GM19397 (cell line): ENCODE results near the gene ALK.

Experiments used
- ATAC-seq: cut with Tn5 transposase; IDR thresholded peaks from one replicate; pipeline ENCODE4 v1.9.1; 2021; ENCODE audit warnings: mild to moderate bottlenecking, moderate library complexity; ENCODE audit not compliant: unreplicated experiment

The ALK gene

DNA sequence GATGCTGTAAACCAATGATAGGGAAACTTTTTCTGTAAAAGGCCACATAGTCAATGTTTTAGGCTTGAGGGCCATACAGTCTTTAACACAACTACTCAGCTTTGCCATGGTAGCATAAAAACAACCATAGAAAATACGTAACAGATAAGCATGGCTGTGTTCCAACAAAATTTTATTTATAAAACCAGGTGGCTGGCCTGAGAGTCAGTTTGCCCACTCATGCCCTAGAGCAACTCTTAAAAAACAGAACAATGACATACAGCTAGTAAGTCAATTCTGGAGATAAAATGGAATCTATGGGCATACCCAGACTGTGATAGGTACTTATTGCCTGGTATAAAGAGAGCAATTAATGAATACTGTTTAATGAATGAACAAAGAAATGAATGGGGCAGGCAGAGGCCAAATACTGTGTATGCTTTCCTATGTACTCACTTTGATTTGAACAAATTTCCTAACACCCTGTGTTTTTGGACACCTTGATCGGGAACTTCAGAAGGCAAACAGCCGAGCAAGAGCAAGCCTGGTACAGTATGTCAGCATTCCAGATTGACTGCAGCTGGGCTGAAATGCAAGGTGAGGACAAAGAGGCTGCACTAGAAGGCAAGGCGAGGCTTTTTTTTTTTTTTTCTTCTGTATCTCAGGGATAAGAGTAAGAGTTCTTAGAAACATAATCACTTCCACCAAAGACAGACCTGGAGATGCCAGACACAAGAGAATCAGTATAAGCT lies 490.8 kb downstream of the ALK start:
- ATAC-seq = no peak

- ATAC-seq = no peak
These were observed 495.0 kb downstream of the ALK start for GRCh38 chr2:29426354-29426753.

- no peak for ATAC-seq
These were observed 495.5 kb downstream of the ALK start for GRCh38 chr2:29425866-29426265.

DNA sequence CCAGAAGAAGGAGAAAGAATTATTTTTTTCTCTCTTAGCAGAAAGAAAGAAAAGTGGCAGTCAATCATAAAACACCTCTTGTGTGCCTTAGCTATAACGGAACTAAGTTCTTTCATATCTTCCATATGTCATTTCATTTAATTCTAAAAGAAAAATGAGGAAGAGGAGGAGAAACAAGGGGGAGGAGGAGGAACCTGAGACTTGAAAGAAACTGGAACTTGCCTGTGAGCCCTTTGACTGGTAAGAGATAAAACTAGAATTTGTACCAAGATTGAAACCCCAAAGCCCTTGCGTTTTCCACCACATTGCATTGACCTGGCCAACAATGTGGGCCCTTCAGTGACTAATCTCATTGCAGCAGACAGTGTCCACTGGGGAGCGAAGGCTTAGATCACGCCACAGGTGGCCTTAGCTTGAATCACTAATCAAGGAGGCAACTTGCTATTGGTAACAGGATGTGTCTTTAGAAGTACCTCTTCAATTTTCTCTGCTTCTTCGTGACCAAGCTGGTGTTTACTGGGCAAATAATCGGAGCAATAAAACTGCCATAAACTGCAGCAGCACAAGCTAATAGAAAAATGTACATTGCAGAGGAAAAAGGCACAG lies 498.2 kb downstream of the ALK start:
- no peak for ATAC-seq

- ATAC-seq = no peak
These were observed 500.2 kb downstream of the ALK start for GRCh38 chr2:29420999-29421782.

DNA sequence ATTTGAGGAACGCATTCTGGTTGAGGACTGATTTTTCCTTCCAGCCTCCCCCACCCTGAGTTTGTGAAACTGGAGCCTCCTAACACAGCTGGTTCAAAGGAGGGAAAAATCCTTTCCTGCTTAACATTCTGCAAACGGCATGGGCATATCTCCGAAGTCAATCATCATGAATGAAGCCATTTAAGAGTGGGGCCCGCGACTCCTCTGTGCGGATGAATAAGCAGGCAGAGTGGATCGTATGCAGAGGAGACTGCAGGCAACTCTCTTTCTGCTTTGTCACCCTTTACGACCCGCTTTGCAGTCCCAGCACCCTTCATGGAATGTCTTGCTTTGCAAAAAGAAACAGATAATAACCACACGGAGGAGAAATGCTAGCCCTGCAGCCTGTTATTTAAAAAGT lies 500.9 kb downstream of the ALK start:
- no peak for ATAC-seq

DNA sequence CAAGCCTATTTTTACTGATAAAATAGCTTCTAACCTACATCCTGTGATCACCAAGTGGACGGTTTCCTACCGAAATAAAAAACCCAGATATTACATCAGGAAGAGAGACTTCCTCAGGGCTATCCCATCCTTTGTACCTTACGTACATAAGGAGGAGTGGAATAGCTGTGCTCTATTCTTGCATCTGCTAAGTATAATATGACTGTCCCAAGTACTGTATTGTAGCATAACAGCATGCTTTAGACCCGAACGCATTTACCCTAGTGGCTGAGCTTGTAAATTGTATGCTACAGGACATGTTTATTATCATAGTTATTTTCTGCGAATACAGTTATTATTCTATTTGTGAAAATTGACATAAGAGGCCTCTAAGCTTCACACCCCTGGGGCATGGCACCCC lies 503.8 kb downstream of the ALK start:
- ATAC-seq = no peak

GRCh38 chr2:29412197-29412925 lies 509.0 kb downstream of the ALK start:
- ATAC-seq = no peak

DNA sequence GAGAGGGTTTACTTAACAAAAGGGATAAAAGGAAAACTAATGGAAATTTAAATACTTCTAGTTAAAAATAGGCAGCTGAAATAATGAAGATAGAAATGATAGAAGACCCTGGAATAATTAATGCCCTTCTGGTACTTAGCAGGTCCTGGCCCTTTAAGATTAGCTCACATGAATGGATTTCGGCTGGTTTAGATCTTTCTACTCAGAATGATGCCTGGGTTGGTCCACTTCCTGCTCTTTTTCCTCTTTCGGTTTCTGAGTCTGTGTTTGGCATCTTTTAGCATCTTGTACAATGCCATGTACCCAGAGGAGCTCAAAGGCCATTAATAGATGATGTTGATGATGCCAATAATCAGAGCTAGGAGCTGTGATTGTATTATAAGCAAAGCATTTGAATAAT lies 515.7 kb downstream of the ALK start:
- no peak for ATAC-seq

GRCh38 chr2:29405266-29405665 lies 516.1 kb downstream of the ALK start:
- ATAC-seq = no peak

DNA sequence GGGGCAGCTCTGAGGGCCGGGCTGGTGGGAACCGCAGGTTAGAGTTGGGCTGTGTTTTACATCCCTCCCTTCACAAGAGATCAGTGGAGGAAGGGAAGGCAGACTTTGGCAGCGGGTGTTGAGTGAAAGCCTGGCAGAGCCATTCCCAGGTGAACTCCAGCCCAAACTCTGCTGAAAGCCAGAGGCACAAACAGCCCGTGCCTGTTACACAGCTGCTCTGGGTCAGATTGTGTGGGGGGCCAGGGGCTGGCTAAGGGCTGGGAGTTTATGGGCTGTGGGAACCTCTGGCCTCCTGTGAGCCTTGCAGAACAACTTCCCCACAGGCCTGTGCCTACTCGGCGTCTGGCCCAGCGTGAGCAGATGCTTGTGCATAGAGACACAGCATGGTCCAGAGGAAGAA lies 519.4 kb downstream of the ALK start:
- no peak for ATAC-seq

DNA sequence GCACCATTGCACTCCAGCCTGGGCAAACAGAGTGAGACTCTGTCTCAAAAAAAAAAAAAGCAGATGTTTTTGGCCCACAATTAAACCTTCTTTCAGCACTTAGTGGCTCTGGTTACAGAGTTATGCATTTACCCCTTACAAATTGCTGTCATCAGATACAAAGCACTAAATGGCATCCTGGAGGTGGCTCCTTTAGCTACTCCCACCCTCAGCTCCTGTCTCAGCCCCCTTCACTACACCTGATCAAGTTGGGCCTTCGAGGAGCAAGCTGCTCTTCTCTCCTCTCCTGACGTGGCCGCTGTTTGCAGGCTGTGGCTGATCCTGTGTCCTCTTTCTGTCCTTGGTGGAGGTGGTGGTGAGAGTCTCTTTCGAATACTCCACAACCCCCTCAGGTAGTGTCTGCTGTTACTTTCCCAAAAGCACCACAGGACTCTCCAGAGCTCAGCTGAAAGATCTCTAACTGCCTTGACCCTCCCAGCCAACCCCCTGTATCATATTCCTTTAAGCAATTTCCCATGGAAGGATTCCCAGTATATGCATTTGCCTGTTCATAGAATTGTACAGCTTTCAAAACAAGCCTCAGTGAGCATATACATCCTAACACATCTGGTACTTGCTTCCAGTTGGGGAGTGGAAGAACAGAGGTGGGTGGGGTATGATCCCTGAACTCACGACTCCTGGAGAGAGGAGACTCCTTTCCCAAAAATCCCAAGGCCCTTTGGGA lies 520.3 kb downstream of the ALK start:
- ATAC-seq = no peak

DNA sequence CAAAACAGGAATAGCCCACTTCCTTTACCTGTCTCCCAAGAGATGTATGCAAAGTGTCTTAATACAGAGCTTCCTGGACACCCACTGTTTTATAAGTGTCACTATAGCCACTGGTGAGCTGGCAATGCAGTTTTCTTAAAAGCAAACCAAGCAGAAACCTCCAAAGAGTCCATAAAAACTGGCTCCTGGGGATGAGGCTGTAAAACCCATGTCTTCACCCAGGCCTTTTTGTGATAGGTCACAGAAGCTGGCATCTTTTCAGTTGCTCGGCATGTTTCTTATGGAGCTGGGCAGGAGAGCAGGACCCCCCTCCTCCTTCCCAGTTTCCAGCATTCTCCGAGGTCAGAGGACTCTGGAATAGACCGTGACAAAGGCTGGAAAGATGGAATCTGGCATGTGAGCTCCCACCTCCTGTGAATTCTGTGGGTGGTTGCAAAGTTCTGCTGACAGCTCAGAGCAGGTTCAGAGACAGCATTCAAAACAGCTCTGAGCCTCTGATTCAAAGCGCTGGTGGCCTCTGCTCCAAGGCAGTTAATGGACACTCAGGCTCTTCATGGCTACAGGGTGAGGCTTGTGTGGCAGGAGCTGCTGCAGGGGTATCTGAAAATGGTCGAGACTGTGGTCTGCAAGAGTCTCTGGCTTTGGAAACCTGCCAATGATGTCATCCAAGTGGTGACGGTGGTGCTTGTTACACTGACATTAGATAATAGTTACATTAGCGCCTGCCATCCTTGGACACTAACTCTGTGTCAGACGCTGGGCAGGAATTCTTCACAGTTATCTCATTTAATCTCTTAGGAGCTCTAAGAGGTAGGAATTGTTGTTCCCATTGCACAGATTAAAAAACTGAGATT lies 522.8 kb downstream of the ALK start:
- no peak for ATAC-seq

- no peak for ATAC-seq
These were observed 523.7 kb downstream of the ALK start for GRCh38 chr2:29397713-29398112.

GRCh38 chr2:29397039-29397438 lies 524.3 kb downstream of the ALK start:
- no peak for ATAC-seq

DNA sequence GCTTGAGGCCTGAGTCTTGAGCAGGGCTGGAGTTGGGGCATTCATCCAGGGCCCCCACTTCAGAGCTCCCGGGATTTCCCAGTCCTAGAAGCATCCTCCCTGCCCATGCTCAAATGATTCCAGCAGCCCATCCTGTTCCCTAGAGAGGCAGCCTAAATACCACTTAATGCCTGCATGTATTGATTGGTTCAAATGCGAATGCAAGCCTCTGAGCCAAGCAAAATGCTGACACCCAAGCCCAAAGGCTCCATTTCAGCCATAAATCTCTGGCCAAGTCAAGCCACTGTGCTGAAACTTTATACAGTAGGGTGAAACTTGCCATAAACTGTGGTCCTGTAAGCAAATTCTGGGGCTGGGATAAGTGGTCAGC lies 526.4 kb downstream of the ALK start:
- ATAC-seq = no peak

DNA sequence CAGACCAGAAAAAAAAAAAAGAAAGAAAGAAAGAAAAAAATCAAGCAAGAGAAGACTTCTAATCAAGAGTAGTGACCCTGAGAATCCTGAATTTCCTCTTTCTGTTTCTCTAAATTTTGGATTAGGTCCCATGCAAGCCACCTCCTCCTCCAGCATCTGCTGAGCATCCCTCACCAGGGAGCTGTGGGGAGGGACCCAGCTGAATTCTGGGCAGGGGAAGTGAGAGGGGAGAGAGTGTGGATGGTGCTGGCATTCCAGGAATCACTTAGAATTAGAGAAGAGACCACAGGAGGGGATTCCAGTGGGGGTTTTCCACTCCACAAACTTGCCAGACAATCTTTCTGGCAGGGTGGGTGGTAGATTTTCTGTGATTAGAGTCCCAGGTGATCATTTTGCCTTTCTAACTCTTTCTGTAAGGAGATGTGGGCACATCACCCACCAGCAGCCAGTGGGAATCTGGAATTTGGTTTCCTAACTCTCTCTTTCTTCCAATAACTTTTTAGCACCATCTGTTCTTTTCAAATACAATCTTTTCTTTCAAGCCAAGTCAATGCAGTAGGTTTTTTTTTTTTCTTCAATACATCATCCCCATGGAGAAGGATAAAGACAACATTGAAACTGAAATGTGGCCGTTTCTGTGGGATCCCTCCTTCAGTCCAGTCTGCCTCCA lies 526.9 kb downstream of the ALK start:
- ATAC-seq = no peak

- no peak for ATAC-seq
These were observed 527.7 kb downstream of the ALK start for GRCh38 chr2:29393676-29394075.

DNA sequence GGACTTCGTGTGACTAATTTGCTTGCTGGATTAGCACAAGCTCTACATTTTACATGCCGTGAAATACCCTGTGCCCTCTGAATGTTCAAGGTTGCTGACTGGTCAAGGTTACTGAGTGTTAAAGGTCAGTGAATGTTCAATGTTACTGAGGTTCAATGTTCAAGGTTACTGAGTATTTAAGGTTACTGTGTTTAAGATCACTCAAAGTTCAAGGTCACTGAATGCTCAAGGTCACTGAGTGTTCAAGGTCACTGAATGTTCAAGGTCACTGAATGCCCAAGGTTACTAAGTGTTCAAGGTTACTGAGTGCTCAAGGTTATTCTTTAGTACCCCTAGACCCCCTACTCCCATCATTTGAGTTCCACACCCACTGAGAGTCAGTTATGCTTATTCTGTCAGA lies 528.6 kb downstream of the ALK start:
- ATAC-seq = no peak
